ENCODE data around the gene BATF.
A peak's percentile ranks its signal among the peaks of the same experiment; 100 is the strongest.

BATF gene

GRCh38 chr14:75549169-75549568 lies 26.9 kb downstream of the BATF start:
- TF ChIP-seq, protein P1, sequence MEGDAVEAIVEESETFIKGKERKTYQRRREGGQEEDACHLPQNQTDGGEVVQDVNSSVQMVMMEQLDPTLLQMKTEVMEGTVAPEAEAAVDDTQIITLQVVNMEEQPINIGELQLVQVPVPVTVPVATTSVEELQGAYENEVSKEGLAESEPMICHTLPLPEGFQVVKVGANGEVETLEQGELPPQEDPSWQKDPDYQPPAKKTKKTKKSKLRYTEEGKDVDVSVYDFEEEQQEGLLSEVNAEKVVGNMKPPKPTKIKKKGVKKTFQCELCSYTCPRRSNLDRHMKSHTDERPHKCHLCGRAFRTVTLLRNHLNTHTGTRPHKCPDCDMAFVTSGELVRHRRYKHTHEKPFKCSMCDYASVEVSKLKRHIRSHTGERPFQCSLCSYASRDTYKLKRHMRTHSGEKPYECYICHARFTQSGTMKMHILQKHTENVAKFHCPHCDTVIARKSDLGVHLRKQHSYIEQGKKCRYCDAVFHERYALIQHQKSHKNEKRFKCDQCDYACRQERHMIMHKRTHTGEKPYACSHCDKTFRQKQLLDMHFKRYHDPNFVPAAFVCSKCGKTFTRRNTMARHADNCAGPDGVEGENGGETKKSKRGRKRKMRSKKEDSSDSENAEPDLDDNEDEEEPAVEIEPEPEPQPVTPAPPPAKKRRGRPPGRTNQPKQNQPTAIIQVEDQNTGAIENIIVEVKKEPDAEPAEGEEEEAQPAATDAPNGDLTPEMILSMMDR (IDR thresholded peaks at IDR 0.05; ENCODE audit: poor library complexity, severe bottlenecking) = no peak
- no peak overlapping the region for H3K4me3 ChIP-seq (ENCODE audit: severe bottlenecking)
- peaks cover 5% of the 10 kb centered on the region for H3K4me1 ChIP-seq (ENCODE audit: insufficient read depth, poor library complexity, severe bottlenecking)
- DNase-seq (ENCODE audit: low spot score) (no peak), ATAC-seq (ENCODE audit: low read depth) (no peak)
- H3K27me3 ChIP-seq (ENCODE audit: insufficient read depth, poor library complexity, severe bottlenecking) = no peaks in the 10 kb centered on the region
- no peaks in the 10 kb centered on the region for H3K9me3 ChIP-seq (ENCODE audit: severe bottlenecking)
- no peaks in the 10 kb centered on the region for H3K36me3 ChIP-seq (ENCODE audit: low read depth)
- no peak overlapping the region for H3K27ac ChIP-seq (ENCODE audit: poor library complexity, severe bottlenecking)

DNA sequence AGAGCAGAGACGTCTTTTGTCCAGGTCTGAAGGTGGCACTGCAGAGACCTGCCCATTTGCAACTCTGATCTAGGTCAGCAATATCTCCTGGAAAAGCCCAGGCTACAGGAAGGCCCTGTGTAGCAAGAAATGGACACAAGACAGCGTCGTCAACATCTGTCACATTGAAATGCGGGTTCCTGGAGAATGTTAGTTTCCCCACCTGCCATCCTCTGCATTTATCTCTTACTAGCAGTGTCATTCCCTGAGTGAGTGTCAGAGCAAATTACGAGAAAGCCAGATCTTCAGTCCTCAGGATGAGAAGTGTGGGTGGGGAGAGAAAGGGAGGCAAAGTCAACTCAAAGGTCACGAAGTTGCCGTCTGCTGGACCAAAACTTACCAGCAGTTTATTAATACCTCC lies 28.8 kb downstream of the BATF start:
- peaks cover 17% of the 10 kb centered on the region for H3K4me1 ChIP-seq (ENCODE audit: insufficient read depth, poor library complexity, severe bottlenecking)
- no peak overlapping the region for H3K27ac ChIP-seq (ENCODE audit: poor library complexity, severe bottlenecking)
- TF ChIP-seq, protein P1 (IDR thresholded peaks at IDR 0.05; ENCODE audit: poor library complexity, severe bottlenecking) = no peak
- no peak overlapping the region for H3K4me3 ChIP-seq (ENCODE audit: severe bottlenecking)
- H3K36me3 ChIP-seq (ENCODE audit: low read depth) = no peaks in the 10 kb centered on the region
- no peaks in the 10 kb centered on the region for H3K9me3 ChIP-seq (ENCODE audit: severe bottlenecking)
- DNase-seq (ENCODE audit: low spot score) (no peak), ATAC-seq (ENCODE audit: low read depth) (no peak)
- no peaks in the 10 kb centered on the region for H3K27me3 ChIP-seq (ENCODE audit: insufficient read depth, poor library complexity, severe bottlenecking)

DNA sequence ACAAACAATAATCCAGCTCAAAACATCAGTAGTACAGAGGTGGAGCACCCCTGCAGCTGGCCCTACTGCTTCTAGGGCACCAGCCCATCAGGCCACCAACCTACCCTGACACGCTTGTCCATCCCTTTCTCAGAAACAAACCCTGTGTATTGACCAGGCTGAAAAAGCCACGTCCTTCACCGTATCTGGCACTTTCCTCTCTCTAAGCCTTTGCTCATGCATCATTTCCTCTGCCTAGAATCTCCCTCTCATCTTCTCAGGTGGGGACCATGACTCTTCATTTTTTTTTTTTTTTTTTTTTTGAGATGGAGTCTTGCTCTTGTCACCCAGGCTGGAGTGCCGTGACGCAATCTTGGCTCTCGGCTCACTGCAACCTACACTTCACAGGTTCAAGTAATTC lies 30.9 kb downstream of the BATF start:
- Histone ChIP-seq H3K4me1 (ENCODE audit: insufficient read depth, poor library complexity, severe bottlenecking) (peaks cover 17% of the 10 kb centered on the region), H3K27me3 (ENCODE audit: insufficient read depth, poor library complexity, severe bottlenecking) (no peaks in the 10 kb centered on the region), H3K4me3 (ENCODE audit: severe bottlenecking) (no peak overlapping the region), H3K36me3 (ENCODE audit: low read depth) (no peaks in the 10 kb centered on the region), H3K9me3 (ENCODE audit: severe bottlenecking) (no peaks in the 10 kb centered on the region), H3K27ac (ENCODE audit: poor library complexity, severe bottlenecking) (no peak overlapping the region)
- TF ChIP-seq, protein P1 (IDR thresholded peaks at IDR 0.05; ENCODE audit: poor library complexity, severe bottlenecking) = no peak
- ATAC-seq (ENCODE audit: low read depth) = no peak
- DNase-seq (ENCODE audit: low spot score) = no peak

- DNase-seq (ENCODE audit: low spot score) (no peak), ATAC-seq (ENCODE audit: low read depth) (no peak; the same call in 2 of the 3 replicates)
- Histone ChIP-seq H3K27me3 (ENCODE audit: insufficient read depth, poor library complexity, severe bottlenecking) (no peaks in the 10 kb centered on the region), H3K36me3 (ENCODE audit: low read depth) (no peaks in the 10 kb centered on the region), H3K4me3 (ENCODE audit: severe bottlenecking) (no peak overlapping the region), H3K4me1 (ENCODE audit: insufficient read depth, poor library complexity, severe bottlenecking) (peaks cover 23% of the 10 kb centered on the region), H3K9me3 (ENCODE audit: severe bottlenecking) (no peaks in the 10 kb centered on the region), H3K27ac (ENCODE audit: poor library complexity, severe bottlenecking) (peak overlapping the region; percentile 38)
- TF ChIP-seq, protein P1 (IDR thresholded peaks at IDR 0.05; ENCODE audit: poor library complexity, severe bottlenecking) = no peak
Measured at GRCh38 chr14:75553761-75554364, 31.6 kb downstream of the BATF start.

GRCh38 chr14:75554482-75554881 lies 32.2 kb downstream of the BATF start:
- Histone ChIP-seq H3K36me3 (ENCODE audit: low read depth) (no peaks in the 10 kb centered on the region), H3K9me3 (ENCODE audit: severe bottlenecking) (no peaks in the 10 kb centered on the region), H3K27me3 (ENCODE audit: insufficient read depth, poor library complexity, severe bottlenecking) (no peaks in the 10 kb centered on the region), H3K27ac (ENCODE audit: poor library complexity, severe bottlenecking) (peak overlapping the region; percentile 38), H3K4me3 (ENCODE audit: severe bottlenecking) (no peak overlapping the region), H3K4me1 (ENCODE audit: insufficient read depth, poor library complexity, severe bottlenecking) (peaks cover 28% of the 10 kb centered on the region)
- DNase-seq (ENCODE audit: low spot score) (no peak), ATAC-seq (ENCODE audit: low read depth) (peak; percentile 94)
- TF ChIP-seq, protein P1 (IDR thresholded peaks at IDR 0.05; ENCODE audit: poor library complexity, severe bottlenecking) = no peak

Measured in RWPE2 (cell line).